ENCODE measurements around the gene IFIT3. TPM values are rescaled to one million over a fixed set of nuclear protein-coding genes. Genes with fewer than 3 reads are reported as not detected.
"Not testable (repeated sequence)": the region's sequence is repeated elsewhere in the genome, so short reads cannot be mapped to it uniquely, and the experiment has no call there.

IFIT3 gene
- total RNA-seq, 1 donor from 2014 or later, result not detected

GRCh38 chr10:89314676-89315075 is 13.1 kb upstream of the IFIT3 start:
- H3K36me3 Mint-ChIP-seq, result no peaks in the 10 kb centered on the region
- H3K27me3 Mint-ChIP-seq (ENCODE audit: insufficient read depth, low read depth), result no peaks in the 10 kb centered on the region
- Histone ChIP-seq H3K27ac (no peak overlapping the region), H3K4me2 (no peak overlapping the region), H3K4me3 (no peak overlapping the region), H3K9ac (no peak overlapping the region), H3K36me3 (no peaks in the 10 kb centered on the region), H2AFZ (replicated peaks) (no peak overlapping the region), H4K20me1 (ENCODE audit: low read depth) (no peaks in the 10 kb centered on the region), H3F3A (ENCODE audit: low read depth) (no peaks in the 10 kb centered on the region), H3K27me3 (no peaks in the 10 kb centered on the region), H3K9me3 (ENCODE audit: low read depth) (no peaks in the 10 kb centered on the region), H3K4me1 (no peaks in the 10 kb centered on the region), H3K79me2 (ENCODE audit: low read depth) (no peaks in the 10 kb centered on the region)
- no peaks in the 10 kb centered on the region for H3K4me1 Mint-ChIP-seq
- H3K9me3 Mint-ChIP-seq, result peaks cover 10% of the 10 kb centered on the region
- H3K27ac Mint-ChIP-seq, result no peak overlapping the region
- H3K4me3 Mint-ChIP-seq, result no peak overlapping the region
- no peak for DNase-seq (ENCODE audit: low spot score)
- TF ChIP-seq, protein P1, sequence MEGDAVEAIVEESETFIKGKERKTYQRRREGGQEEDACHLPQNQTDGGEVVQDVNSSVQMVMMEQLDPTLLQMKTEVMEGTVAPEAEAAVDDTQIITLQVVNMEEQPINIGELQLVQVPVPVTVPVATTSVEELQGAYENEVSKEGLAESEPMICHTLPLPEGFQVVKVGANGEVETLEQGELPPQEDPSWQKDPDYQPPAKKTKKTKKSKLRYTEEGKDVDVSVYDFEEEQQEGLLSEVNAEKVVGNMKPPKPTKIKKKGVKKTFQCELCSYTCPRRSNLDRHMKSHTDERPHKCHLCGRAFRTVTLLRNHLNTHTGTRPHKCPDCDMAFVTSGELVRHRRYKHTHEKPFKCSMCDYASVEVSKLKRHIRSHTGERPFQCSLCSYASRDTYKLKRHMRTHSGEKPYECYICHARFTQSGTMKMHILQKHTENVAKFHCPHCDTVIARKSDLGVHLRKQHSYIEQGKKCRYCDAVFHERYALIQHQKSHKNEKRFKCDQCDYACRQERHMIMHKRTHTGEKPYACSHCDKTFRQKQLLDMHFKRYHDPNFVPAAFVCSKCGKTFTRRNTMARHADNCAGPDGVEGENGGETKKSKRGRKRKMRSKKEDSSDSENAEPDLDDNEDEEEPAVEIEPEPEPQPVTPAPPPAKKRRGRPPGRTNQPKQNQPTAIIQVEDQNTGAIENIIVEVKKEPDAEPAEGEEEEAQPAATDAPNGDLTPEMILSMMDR (IDR thresholded peaks at IDR 0.05), result no peak
- TF ChIP-seq EZH2 (IDR thresholded peaks at IDR 0.05) (no peak), EZH2phosphoT487 (IDR thresholded peaks at IDR 0.05) (no peak)

- H3K4me2 ChIP-seq; H3F3A ChIP-seq (ENCODE audit: low read depth); H3K27ac ChIP-seq; H4K20me1 ChIP-seq (ENCODE audit: low read depth); H3K27me3 Mint-ChIP-seq (ENCODE audit: insufficient read depth, low read depth); DNase-seq (ENCODE audit: low spot score); H3K36me3 ChIP-seq; H3K9me3 ChIP-seq (ENCODE audit: low read depth); H3K27ac Mint-ChIP-seq; H3K36me3 Mint-ChIP-seq; H3K4me3 ChIP-seq; H3K4me3 Mint-ChIP-seq; H3K4me1 ChIP-seq; H2AFZ ChIP-seq (replicated peaks); H3K9ac ChIP-seq; H3K79me2 ChIP-seq (ENCODE audit: low read depth); H3K27me3 ChIP-seq; H3K4me1 Mint-ChIP-seq: not testable (repeated sequence)
- H3K9me3 Mint-ChIP-seq, result peaks cover 18% of the 10 kb centered on the region
Observed at GRCh38 chr10:89318047-89318446, 9.8 kb upstream of the IFIT3 start.

- not testable (repeated sequence) for H3K9me3 ChIP-seq (ENCODE audit: low read depth); H3K27ac Mint-ChIP-seq; DNase-seq (ENCODE audit: low spot score); H3K4me3 ChIP-seq; H3K27ac ChIP-seq; H3K36me3 Mint-ChIP-seq; H3K9me3 Mint-ChIP-seq; H4K20me1 ChIP-seq (ENCODE audit: low read depth); H3K36me3 ChIP-seq; H3K4me3 Mint-ChIP-seq; H3K4me2 ChIP-seq; H3F3A ChIP-seq (ENCODE audit: low read depth); H3K79me2 ChIP-seq (ENCODE audit: low read depth); H2AFZ ChIP-seq (replicated peaks); H3K9ac ChIP-seq; H3K27me3 Mint-ChIP-seq (ENCODE audit: insufficient read depth, low read depth); H3K27me3 ChIP-seq
- H3K4me1 ChIP-seq, result peaks cover 12% of the 10 kb centered on the region
- peaks cover 24% of the 10 kb centered on the region for H3K4me1 Mint-ChIP-seq
Observed at GRCh38 chr10:89325081-89325480, 2.7 kb upstream of the IFIT3 start.

DNA sequence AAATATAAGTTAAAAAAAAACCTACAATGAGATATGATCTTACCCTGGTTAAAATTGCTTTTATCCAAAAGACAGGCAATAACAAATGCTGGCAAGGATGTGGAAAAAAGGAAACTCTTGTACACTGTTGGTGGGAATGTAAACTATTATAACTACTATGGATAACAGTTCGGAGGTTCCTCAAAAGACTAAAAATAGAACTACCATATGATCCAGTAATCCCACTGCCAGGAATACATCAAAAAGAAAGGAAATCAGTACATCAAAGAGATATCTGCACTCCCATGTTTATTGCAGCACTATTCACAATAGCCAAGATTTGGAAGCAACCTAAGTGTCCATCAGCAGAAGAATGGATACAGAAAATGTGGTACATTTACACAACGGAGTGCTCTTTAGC is 1.9 kb upstream of the IFIT3 start:
- H3K4me3 ChIP-seq; H4K20me1 ChIP-seq (ENCODE audit: low read depth); H3K9me3 Mint-ChIP-seq; H3K36me3 ChIP-seq; H3K9ac ChIP-seq; H3K27me3 Mint-ChIP-seq (ENCODE audit: insufficient read depth, low read depth); H3F3A ChIP-seq (ENCODE audit: low read depth); H3K79me2 ChIP-seq (ENCODE audit: low read depth); H3K27ac ChIP-seq; H3K4me2 ChIP-seq; DNase-seq (ENCODE audit: low spot score); H3K36me3 Mint-ChIP-seq; H3K4me3 Mint-ChIP-seq; H3K9me3 ChIP-seq (ENCODE audit: low read depth); H3K27ac Mint-ChIP-seq; H2AFZ ChIP-seq (replicated peaks); H3K27me3 ChIP-seq: not testable (repeated sequence)
- peaks cover 16% of the 10 kb centered on the region for H3K4me1 ChIP-seq
- peaks cover 30% of the 10 kb centered on the region for H3K4me1 Mint-ChIP-seq

GRCh38 chr10:89329151-89329550 is 1.4 kb downstream of the IFIT3 start:
- Mint-ChIP-seq H3K4me3 (no peak overlapping the region), H3K27ac (no peak overlapping the region), H3K36me3 (no peaks in the 10 kb centered on the region), H3K4me1 (peaks cover 51% of the 10 kb centered on the region), H3K9me3 (no peaks in the 10 kb centered on the region), H3K27me3 (ENCODE audit: insufficient read depth, low read depth) (peaks cover 11% of the 10 kb centered on the region)
- TF ChIP-seq EZH2 (IDR thresholded peaks at IDR 0.05), result no peak
- TF ChIP-seq, protein P1 (IDR thresholded peaks at IDR 0.05), result no peak
- TF ChIP-seq EZH2phosphoT487 (IDR thresholded peaks at IDR 0.05), result no peak
- H3K79me2 ChIP-seq (ENCODE audit: low read depth), result no peaks in the 10 kb centered on the region
- peaks cover 13% of the 10 kb centered on the region for H3F3A ChIP-seq (ENCODE audit: low read depth)
- no peak overlapping the region for H3K4me3 ChIP-seq
- no peaks in the 10 kb centered on the region for H4K20me1 ChIP-seq (ENCODE audit: low read depth)
- DNase-seq (ENCODE audit: low spot score), result no peak
- H3K27me3 ChIP-seq, result no peaks in the 10 kb centered on the region
- no peak overlapping the region for H3K4me2 ChIP-seq
- no peak overlapping the region for H3K9ac ChIP-seq
- no peaks in the 10 kb centered on the region for H3K36me3 ChIP-seq
- H3K27ac ChIP-seq, result no peak overlapping the region
- peaks cover 36% of the 10 kb centered on the region for H3K4me1 ChIP-seq
- H2AFZ ChIP-seq (replicated peaks), result no peak overlapping the region
- H3K9me3 ChIP-seq (ENCODE audit: low read depth), result no peaks in the 10 kb centered on the region

GRCh38 chr10:89330014-89330413 is 2.2 kb downstream of the IFIT3 start:
- not testable (repeated sequence) for H3K4me3 Mint-ChIP-seq; H3K4me2 ChIP-seq; H2AFZ ChIP-seq (replicated peaks); H3K27ac Mint-ChIP-seq; H3K36me3 Mint-ChIP-seq; DNase-seq (ENCODE audit: low spot score); H3K9me3 Mint-ChIP-seq; H3K9me3 ChIP-seq (ENCODE audit: low read depth); H3K36me3 ChIP-seq; H3K27me3 ChIP-seq; H3K27ac ChIP-seq; H3K79me2 ChIP-seq (ENCODE audit: low read depth); H3K4me3 ChIP-seq; H4K20me1 ChIP-seq (ENCODE audit: low read depth); H3K9ac ChIP-seq
- Histone ChIP-seq H3F3A (ENCODE audit: low read depth) (peaks cover 13% of the 10 kb centered on the region), H3K4me1 (peaks cover 36% of the 10 kb centered on the region)
- peaks cover 52% of the 10 kb centered on the region for H3K4me1 Mint-ChIP-seq
- peaks cover 11% of the 10 kb centered on the region for H3K27me3 Mint-ChIP-seq (ENCODE audit: insufficient read depth, low read depth)

Data from neural progenitor cell (in vitro differentiated cells).